ENCODE results near the gene PDGFB.
"Not testable (repeated sequence)": the region's sequence is repeated elsewhere in the genome, so short reads cannot be mapped to it uniquely, and the experiment has no call there.

PDGFB gene

DNA sequence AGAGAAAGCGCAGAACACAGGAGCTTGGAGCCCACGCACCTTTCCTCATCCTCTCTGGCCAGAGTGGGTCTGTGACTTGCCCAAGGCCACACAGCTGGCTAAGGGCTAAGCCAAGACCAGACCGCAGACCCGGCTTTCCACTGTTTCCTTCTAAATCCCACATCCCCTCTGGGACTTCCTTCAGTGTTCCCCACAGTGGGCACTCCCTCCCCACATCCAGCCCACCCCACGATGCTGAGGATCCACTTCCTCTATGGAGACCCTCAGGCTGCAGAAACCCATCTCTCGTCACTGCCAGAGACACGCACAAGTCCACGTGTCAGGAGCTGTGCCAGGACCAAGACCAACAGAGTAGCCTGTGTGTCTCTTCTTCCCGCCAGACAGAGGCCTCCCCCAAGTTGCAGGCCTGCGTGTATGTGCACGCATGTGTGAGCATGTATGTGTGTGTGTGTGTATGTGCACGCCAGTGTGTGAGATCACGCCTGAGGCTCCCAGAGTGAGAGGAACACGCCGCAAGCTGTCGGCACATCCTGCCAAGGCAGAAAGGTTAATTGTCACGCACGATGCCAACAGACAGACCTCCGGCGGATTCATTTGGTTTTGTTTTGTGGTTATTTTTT is 21.6 kb downstream of the PDGFB start:
- DNase-seq: no peak

DNA sequence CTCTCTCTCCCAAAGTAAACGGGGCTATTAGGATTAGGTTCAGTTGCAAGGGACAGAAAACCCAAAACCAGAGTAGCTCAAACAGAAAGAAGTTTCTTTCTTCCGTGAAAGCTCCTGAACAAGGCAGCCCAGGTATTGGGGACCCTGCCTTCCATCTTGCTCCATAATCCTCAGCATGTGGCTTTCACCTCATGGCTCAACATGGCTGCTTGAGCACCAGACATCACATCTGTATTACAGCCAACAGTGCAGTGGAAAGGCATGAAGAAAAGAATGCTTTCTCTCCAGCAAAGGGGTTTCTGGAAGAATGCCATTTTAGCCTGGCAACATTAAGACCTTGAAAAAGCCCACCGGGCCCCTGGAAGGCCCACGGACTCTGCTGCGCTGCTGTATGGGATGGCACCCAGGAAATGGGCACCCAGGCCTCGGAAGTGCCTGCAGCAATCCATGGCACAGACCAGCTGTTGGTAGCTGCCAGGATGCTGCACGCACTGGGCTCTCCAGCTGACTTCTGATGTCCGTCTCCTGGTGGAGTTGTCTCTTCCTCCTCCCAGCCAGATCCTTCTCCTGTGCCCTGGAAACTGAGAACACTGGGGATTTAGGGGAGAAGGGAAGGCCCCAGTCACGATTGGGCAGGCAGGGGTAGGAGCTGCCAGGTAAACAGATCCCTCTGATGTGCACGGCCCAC is 22.6 kb downstream of the PDGFB start:
- DNase-seq: no peak

DNA sequence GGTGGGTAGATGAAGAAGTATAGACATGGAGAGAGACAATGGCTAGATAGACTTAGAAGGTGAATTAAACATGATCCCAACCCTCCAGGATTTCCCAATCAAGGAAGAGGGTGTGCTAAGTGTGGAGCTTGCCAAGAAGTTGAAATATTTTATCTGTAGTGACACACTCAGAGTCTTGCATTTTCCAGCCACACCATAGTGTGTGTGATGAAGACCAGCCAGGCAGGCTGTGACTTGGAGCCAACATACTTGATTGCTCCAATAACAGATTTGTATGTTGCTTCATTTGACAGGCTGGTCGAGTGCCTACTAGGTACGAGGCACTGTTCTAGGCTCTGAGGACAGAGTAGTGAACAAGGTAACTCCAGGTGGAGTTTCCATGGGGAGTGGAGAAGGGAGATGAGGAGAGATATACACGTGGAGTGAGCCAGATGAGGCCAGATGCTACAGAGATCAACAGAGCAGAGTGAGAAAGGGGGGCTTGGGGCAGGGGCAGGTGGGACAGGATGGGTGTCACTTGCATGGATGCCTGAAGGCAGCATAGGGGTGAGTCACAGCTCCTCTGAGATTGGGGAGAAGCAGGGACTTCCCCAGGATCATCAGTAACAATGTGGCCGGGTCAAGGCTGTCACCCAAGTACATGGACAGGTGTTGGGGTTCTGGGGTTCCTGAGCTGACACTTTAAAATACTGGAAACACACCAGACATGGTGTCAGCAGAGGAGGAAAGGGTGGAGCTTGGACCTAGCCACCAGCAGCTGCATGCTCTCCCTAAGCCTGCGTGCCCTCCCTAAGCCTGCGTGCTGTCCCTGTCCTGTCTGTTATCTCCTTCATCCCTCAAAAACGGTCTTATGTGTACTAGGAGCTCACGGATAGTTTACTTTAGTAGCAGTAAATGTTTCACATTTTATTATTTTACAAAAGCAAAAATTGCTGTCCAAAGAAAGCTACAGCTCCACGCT is 23.6 kb downstream of the PDGFB start:
- DNase-seq: no peak

DNA sequence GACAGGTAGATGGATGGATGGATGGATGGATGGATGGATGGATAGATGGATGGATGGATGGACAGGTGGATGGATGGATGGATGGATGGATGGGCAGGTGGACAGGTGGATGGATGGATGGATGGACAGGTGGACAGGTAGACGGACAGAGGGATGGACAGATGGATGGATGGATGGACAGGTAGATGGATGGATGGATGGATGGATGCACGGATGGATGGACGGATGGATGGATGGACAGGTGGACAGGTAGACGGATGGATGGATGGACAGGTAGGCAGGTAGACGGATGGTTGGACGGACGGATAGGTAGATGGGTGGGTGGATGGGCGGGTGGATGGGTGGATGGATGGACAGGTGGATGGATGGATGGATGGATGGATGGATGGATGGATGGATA is 24.3 kb downstream of the PDGFB start:
- DNase-seq: no peak

DNA sequence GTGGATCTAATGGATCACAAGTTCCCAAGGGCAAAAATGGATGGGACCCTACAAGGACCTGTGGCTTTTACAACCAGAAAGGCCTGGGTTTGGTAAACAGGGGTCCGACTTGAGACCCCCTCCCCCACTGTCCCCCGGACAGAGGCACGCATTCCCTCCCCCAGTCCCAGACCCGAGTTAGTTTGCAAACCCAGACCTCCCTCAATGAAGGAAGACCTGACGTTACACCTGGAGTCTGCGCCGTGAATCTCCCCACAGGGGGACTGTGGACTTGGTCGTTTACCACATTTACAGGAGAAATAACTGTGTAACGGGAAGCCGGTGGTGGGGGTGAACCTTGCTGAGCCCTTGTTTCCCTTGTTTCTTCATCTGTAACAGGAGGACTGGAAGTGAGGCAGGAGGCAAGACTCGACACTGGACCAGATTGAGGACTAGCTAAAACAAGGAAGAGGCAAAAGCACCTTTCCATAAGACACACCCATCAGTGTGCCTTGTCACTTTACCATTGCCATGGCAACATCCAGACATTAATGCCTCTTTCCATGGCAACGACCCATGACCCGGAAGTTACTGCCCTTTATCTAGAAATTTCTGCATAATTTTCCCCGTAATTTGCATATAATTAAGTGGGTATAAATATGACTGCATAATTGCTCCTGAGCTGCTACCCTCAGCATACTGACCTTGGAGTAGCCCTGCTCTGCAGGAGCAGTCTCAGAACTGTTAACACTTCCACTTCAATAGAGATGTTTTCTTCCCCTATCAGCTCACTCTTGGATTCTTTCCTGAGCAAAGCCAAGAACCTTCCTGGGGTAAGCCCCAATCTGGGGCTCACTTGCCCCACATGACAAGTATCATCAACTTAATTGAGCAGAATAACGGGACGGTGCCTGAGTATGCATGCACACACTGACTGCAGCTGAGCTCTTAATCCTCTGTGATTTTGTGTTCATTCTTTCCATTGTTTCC is 25.4 kb downstream of the PDGFB start:
- no peak for DNase-seq

DNA sequence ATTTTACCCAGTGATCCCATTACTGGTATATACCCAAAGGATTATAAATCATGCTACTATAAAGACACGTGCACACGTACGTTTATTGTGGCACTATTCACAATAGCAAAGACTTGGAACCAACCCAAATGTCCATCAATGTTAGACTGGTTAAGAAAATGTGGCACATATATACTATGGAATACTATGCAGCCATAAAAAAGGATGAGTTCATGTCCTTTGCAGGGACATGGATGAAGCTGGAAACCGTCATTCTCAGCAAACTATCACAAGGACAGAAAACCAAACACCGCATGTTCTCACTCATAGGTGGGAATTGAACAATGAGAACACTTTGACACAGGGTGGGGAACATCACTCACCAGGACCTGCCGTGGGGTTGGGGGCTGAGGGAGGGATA is 26.4 kb downstream of the PDGFB start:
- not testable (repeated sequence) for DNase-seq

DNA sequence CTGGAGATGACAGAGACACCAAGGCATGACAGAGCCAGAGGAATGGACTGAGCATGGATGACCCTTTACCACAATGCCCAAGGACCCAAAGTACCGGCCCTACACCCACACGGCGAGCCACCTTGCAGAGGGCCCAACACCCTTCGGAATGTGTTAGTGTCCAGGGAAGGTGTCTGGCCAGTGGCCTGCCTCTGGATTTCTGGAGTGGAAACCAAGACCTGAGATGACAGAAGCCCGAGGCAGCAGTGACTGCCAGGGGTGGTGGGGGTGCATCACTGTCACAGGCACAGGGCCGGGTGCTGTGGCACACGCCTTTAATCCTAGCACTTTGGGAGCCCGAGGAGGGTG is 28.7 kb downstream of the PDGFB start:
- no peak for DNase-seq

DNA sequence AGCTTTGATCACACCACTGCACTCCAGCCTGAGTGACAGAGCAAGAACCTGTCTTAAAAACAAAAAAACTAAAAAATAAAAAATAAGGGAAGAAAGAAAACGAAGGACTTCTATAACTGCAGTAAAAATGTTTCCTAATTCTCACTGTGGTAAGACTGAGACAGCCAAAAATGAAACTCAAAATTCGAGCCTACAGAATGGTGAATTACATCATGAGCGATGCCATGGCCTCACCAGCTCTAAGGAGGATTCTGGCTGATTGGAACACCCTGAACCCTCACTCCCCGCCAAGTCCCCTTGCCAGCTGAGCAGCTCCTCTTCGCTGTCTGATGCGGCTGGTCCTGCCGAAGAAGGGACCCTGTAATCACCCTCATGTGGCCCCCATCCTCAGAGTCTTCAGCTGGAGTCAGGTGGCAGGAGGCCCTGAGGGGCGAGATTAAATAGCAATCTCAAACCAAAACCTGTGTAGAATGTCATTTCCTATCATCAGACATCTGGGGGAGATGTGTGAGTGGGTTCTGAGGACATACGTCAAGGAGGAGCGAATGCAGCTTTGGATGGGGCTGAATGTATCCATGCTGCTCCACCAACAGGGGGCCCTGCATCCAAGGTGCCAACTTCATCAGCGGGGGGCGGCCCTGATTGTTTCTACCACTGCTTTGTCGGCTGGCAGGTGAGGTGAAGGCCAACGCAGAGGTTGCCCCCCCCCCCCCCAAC is 29.2 kb downstream of the PDGFB start:
- no peak for DNase-seq

DNA sequence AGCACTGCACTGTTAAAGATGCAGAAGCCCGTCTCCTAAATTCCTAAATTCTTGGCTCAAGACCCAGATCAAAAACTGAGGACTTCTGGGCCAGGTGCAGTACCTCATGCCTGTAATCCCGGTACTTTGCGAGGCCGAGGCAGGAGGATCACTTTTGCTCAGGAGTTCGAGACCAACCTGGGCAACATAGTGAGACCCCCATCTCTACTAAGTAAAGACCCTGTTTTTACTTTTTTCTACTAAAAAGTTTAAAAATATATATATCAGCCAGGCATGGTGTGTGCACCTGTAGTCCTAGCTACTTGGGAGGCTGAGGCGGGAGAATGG is 29.7 kb downstream of the PDGFB start:
- no peak for DNase-seq

DNA sequence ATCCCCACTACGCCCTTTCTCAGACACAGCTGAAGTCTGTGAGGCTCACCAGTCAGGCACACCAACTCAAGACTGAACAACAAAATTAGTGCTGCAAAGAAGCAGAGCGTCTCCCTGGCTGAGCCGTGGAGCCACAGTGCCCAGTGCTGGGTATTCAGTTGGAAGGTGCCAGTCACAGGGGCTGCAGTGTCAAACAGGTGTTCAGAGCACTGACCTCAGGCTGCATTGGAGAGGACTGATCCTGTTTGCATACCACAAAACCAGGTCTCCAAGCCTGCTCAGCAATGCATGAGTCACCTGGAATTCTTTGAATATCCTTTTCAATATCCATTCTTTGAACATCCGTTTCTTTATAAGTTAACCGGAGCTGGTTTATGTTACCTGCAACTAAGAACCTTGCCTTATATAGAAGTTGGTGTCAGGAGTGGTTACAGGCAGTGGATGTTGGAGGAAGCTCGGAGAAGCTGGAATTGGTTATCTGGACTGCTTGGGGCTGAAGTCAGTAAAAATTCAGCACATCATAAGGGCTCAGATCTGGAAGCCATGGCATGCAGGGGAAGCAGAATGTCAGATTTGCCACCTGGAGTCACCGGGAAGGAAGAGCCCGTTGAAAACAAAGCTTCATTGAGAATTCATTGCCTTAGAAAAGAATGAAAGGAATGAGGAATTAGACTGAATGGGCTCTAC is 30.3 kb downstream of the PDGFB start:
- DNase-seq: no peak

DNA sequence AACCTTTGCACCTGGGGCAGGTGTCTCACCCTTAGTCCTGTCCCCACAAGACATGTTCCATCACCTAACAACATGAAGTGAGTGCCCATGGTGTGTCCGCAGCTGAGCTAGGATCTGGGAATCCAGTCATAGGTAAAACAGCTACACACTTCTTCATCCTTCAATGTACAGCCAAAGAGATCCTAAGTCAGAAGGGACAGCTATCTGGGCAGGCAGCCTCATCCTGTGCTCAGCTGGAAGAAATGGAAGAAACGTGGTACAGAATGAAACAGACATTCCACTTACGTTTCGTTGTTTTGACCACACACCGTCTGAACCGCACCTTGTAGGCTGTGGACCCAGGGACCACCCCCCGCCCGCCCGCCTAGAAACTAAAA is 30.8 kb downstream of the PDGFB start:
- DNase-seq: no peak

DNA sequence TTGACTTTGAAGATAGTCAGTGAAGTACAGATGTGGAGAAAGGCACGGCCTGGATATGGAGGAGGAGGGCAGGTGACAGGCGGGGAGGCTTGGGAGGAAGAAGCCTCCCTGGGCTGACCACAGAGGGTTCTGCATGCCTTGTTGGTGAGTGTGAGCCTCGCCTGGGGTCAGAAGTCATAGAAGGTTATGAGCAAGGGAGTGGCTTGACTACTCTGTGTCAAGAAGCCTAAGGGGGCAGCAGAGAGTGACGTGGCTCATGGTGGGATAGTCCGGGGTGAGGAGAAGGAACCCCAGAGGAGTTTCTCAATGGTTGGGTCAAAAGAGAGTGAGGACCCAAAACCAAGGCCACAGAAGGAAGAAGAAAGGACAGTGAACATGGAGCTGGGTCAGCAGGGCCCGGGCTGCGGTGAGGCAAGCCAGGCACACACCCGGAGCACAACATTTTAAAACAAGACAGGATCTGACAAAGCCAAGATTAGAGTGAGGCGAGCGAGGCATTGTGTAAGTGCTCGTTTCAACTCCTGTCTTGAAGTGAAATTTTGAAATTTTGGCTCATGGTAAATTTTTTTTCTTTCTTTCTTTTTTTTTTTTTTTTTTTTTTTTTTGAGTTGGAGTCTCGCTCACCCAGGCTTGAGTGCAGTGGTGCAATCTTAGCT is 31.9 kb downstream of the PDGFB start:
- DNase-seq: no peak

DNA sequence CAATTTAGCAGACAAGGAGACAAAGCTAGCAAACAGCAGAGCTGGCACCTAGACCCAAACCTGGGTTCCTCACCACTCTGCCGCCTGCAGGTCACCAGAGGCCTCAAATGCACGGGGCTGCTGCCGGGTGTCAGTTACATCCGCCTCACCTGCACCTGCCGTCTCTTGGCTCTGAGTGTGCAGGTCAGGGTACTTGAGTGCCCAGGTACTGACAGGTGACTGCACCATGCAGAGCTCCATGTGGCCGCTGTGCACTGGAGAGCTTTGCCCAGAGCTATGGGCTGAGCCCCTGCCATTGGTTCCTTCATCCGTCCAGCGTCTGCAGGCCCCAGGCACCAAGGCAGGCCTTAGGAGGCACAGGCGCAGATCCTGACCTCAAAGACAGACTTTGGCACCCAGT is 35.0 kb downstream of the PDGFB start:
- no peak for DNase-seq

DNA sequence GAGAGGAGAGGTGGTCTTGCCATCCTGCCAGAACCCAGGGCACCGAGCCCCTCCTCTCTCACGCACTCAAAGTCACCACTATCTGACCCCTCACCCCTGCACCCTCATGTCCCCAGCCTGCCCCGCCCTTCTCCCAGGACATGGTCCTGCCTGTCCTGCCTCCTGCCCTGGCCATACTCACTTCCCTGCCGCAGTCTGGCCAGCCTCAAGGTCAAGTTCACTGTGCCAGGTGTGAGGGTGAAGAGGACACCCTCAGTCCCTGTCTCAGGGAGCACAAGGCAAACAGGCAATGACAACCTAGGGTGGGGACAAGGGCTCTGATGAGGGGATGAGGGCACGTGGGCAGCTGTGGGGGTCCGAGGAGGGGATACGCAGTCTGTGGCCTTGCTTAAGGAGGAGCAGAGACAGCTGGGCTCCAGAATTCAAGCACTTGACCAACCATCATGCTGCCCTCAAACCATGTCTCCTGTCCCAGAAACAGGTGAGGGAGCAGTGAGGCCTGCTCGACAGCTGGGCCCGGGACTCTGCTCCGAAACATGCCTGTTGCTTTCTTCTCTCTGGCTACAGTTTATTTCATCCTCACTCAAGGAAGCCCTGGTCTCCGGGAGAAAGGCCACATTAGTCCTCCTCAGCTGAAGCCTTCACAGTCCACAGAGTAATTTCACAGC is 36.6 kb downstream of the PDGFB start:
- DNase-seq: no peak

DNA sequence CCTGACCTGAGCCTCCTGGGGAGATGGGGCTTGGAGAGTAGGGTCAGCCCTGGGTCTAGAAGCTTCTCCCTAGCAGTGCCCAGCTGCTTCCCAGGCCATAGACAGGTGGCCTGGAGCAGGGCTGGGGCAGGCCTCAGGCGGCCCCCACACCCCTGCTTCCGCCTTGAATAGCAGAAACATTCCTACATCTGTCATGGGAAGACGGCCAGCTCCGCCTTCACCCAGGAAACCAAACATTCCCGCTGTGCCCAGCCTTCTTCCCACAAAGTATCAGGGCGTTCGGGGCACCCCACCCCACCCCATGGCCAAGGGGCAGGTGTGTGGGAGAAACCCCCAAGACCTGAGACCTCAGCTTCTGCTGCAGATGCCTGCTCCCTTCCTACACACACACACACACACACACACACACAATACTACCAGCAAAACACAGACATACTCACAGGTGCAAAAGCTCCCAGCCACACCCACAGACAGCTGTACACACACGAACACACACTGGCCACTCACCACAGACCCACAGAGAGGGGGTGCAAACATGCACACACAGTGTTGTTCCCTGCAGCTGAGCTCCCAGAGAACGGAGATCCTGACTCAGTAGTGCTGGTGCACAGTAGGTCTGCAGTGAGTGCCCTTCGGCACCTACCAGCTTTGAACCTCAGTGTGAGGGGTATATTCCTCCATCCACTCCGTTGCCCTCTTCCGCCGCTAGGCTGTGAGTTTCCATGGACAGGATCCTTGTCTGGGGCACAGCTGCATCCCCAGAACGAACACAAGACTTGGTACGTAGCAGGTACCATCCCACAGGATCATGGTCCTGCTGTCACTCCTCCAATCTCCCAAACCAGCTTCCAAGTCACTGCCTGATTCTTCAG is 37.4 kb downstream of the PDGFB start:
- DNase-seq: no peak

DNA sequence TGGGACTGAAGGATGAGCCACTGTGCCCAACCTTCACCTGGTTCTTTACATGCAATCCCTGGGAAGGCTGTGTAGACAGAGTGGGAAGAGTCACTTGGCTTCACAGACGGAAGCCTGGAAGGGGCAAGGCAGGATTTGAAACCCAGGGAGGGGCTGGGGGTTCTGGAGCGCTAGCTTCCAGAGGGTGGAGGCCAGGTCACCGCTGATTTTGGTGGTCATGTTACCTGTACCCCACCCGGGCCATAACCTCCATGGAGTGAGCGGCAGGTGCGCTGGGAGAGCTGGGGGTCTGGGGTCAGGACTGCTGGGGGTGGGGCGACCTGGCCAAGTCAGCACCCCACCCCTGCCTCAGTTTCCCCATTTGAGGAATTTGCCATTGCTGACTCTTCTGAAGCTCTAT is 38.3 kb downstream of the PDGFB start:
- no peak for DNase-seq

DNA sequence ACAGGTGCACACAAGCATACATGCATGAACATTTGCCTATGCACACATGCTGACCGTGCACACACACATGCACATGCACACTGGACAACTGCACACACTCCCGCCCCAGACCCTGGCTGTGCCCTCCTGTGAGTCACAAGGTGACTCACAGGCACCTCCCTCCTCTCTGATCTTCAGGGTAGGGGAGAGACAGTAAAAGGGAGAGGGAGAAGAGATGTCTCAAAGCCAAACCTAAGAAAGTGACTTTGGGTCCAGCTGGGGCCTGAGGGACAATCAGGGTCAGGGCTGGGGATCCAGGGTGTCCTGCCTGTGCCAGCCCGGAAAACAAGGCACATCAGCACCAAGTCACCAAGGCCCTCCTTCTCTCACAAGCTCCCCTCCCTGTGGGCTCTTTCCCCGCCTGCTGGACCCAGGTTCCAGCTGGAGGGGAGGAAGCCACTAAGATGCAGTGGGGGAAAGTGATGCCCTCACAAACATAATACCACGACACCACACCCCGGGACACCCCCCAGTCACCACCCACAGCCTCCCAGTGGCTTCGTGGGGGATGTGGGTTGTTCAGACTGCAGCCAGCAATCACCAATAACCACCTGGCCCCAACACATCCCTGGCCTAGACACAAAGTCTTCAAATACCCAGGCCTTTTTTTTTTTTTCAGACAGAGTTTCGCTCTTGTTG is 39.3 kb downstream of the PDGFB start:
- DNase-seq: no peak

DNA sequence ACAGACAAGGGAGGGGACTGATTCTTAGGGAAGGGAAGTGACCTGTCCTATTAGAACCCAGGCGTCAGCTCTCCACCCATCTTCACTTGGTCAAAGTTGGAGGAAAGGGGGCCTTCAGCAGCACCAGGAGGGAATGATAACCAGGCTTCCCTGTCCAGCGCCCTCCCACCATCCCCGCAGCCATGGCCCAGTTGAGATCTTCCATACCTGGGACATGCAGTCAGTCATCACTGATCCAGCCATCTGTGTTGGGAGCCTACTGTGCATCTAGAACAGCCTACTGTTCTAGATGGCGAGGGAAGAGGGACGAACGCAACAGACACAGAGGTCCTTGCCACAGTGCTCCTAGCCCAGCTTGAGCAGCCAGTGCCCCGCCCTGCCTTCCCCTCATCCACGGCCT is 40.6 kb downstream of the PDGFB start:
- DNase-seq: no peak

DNA sequence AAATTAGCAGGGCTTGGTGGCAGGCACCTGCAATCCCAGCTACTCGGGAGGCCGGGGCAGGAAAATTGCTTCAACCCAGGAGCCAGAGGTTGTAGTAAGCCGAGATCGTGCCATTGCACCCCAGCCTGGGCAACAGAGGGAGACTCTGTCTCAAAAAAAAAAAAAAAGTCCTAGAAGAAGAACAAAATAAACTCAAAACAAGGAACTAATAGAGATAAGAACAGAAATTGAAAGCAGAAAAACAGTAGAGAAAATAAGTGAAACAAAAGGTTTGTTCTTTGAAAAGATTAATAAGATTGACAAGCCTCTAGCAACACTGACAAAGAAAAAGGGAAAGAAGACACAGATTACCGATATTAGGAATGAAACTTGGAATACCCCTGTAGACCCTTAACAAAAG is 47.2 kb downstream of the PDGFB start:
- DNase-seq: no peak

Data from OCI-M1 (cell line).